Stimulated activated CD8-positive, alpha-beta memory T cell treated with anti-CD3 and anti-CD28 coated beads, Interleukin-4, amount 100 ng/mL, for 48 hours (primary cell): ENCODE measurements around the gene ZNF649.
"Not testable (repeated sequence)": the region's sequence is repeated elsewhere in the genome, so short reads cannot be mapped to it uniquely, and the experiment has no call there.

Experiments
- DNase-seq: peaks from one replicate; pipeline ENCODE4 v3.0.0-alpha.2; 2020

Gene ZNF649

DNA sequence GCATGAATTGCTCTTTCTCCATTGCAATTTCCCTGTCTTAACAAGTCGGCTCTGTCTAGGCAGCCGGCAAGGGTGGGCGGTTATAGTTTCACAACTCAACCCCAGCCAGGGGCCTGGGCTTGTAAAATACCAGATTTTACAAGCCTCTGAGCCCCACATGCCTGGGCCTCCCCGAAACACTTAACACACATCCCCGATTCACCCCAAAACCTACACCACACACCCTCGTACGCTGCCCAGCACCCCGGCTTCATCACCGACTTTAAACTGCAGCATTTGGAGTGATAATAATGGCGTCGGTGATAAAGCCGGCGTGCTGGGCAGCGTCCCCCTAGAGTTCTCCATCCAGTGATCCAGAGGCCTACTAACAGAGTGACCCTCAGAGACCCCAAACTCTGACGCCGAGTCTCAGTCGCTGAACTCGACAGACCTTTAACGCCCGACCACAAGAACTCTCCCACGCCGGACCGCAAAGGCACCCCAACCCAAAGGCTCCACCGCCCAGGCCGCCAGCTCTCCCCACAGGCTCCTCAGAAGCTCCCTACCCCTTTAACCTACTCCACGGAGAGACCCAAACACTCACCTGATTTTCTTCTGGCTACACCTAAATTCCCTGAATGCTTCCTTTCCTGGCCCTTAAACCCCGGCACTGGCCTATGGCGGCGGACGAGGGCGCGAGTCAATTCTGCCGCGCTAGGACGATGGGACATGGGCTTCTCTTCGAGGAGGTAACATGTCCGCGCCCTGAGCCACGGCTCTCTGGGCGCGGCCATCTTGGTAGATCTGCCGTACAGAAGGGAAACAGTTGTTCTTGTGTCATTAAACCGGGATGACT is at the start of gene ZNF649:
ZNF649 (minus strand) TSS at position 687 of the 835 bp plus-strand sequence. CDS start 4,910 bp downstream, outside the sequence.
- DNase-seq: peak; percentile 88

DNA sequence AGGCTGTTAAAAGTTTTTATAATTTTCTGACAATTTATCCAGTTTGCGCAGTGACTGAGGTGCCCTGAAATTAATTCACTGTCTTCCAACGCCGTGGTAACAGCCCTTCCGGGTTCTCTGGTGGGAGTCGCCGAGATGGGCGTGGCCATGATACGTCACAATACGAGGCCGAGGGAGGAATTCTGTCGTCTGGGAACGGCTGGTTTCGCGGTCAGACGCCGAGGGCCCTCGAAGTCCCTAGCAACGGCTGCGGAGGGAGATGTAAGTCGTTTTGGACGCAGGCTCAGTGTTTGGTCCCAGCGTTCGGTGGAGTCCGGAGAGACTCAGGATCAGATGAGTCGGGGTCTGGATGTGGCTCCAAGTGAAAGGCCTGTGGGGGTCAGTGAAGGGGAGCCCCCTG is 44.2 kb upstream of the ZNF649 start:
- DNase-seq: no peak

DNA sequence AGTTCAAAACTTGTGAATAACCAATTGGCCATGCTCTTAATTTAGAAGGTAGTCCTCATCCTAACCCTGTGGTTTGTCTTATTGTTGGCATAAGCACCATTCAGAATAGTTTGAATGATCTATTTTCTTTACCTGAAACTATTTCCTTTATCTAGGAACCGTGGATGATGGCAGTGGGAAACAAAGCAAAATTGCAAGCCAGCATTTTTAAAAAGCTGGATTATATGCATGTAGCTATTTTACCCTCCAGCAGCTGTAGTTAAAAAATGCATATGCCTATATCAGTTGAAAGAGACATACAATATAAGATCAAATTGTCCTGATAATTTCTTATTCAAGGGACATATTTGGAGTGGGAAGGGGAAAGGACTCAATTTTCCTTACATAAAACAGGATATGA is 41.8 kb upstream of the ZNF649 start:
- no peak for DNase-seq

DNA sequence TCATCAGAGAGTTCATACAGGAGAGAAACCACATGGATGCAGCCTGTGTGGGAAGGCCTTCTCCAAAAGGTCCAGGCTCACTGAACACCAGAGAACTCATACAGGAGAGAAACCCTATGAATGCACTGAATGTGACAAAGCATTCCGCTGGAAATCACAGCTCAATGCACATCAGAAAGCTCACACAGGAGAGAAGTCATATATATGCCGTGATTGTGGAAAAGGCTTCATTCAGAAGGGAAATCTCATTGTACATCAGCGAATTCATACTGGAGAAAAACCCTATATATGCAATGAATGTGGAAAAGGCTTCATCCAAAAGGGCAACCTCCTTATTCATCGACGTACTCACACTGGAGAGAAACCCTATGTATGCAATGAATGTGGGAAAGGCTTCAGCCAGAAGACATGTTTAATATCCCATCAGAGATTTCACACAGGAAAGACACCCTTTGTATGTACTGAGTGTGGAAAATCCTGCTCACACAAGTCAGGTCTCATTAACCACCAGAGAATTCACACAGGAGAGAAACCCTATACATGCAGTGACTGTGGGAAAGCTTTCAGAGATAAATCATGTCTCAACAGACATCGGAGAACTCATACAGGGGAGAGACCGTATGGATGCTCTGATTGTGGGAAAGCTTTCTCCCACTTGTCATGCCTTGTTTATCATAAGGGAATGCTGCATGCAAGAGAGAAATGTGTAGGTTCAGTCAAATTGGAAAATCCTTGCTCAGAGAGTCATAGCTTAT is 40.2 kb upstream of the ZNF649 start:
- DNase-seq: no peak

DNA sequence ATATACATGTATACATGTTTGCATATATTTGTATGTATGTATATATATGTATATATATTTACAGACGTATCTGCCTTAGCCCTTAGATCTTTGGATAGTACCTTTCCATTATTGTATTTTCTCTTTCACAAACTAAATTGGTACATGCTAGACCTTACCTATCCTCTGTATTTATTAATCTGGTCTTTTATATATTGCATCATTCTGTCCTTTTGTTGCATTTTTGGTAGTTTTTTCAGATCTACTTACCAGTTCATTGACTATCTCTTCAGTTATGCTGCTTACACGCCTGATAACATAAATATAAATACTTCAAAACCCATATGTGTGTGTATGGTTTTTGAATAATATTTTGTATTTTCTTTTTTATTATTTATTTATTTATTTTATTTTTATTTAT is 34.1 kb upstream of the ZNF649 start:
- DNase-seq: no peak

DNA sequence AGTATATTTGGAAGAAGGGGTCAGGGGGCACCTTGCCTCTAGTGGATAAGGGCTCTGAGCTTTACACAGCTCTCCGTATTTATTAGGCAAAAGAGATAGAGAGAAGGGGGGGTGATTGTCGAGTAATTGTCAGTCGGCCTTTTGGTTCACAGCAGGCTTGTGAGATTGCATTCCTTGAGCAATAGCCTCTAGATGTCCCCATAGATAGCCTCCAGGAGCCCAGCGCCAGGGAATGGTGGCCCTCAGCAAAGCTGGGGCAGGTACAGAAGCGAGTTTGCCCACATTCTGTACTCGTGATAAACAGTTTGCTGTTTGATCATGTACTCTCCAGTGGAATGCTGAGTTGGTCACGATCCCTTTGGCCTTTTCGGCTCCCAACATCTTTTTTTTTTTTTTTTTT is 27.1 kb upstream of the ZNF649 start:
- no peak for DNase-seq

DNA sequence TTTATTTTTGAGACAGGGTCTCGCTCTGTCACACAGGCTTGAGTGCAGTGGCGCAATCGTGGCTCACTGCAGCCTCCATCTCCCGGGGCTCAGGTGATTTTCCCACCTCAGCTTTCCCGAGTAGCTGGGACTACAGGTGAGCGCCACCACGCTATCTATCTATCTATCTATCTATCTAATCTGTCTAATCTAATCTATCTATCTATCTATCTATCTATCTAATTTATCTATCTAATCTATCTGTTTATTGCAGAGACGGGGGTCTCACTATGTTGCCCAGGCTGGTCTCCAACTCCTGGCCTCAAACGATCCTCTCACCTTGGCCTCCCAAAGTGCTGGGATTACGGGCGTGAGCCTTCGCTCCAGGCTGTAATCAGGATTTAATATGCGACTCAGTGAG is 23.0 kb upstream of the ZNF649 start:
- DNase-seq: no peak

DNA sequence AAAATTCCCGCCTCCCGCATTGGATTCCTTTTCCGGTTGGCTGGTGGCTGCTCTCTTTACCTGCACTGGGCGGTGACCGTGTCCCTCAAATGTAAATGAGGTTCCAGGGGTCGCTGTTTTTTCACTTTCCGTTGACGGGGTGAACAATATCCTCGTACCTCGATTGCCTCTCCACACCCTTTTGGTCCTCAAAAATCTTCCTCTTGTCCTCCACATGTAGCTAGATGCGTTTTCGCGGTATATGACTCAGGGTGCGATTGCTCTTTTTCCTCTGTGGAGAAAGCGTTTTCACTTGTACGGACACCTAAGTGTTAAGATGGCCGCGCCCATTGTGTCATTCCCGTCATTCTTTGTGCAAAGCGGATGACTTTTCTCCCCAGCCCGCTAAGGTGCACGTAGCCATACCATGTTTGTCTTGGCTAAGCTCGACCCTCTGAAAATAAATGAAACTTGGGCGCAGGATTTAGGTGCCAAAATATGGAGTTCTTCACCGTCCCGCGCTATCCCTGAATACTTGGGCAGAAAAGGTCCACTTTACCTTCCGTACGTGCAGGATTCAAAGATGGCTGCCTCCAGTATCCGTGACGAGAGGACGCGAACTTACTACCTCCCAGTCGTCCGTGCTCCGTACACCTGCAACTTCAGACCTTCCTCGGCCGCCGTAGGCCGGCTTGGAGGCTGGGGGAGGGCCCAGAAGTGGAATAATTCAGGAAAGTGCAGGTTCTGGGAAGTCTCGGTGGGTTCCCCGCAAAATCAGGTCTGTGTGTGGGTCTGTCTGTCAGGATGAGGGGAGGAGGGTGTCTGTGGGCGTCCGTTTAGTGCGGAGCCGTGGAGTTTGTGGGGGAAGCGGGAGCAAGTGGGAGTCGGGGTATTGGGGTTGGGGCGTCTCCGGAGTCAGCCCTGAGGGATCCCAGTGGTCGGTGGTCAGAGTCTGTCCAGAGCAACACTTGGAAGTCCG is 22.2 kb upstream of the ZNF649 start, which contains the start of gene ZNF613:
ZNF613 (plus strand) TSS at position 689 of the 958 bp plus-strand sequence. CDS start 8,749 bp downstream, outside the sequence.
- peak; percentile 86 for DNase-seq

DNA sequence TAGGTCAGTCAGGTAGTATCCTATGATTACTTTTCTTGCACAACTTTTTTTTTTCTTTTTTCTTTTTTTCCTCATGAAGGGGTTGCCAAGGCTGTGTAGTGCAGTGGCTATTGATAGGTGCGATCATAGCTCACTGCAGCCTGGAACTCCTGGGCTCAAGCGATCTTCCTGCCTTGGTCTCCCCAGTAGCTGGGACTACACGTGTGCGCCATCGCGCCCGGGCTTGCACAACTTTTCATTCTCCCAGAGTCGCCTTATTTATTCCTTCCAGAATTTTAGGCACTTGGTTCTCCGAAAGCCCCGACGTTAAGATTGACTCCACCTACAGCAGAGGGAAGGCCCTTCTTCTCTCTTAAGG is 21.6 kb upstream of the ZNF649 start:
- DNase-seq: no peak

DNA sequence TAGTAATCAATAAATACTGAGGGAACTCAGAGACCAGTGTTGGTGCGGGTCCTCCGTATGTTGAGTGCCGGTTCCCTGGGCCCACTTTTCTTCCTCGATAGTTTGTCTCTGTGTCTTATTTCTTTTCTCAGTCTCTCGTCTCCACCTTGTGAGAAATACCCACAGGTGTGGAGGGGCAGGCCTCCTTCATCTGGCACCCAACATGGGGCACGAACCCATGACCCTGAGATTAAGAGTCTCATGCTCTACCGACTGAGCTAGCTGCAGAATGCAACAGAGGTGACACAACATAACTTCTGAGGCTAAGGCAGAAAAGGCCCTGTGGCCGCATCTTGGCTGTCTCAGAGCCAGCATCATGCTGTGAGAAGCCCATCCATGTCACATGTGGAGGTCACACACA is 17.1 kb upstream of the ZNF649 start:
- peak; percentile 30 for DNase-seq

DNA sequence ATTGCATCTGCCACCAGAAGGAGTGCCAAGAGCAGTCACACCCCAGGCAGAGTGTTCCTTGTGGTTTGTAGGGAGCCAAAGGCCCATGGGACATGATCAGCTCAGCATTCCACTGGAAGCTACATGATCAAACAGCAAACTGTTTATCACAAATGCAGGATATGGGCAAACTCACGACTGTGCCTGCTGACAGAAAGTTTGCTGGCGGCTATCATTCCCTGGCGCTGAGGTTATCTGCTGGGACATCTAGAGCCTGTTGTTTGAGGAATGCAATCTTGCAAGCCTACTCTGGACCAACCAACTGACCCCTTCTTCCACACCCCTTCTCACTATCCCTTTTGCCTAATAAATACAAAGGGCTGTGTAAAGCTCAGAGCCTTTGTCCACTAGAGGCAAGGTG is 14.8 kb upstream of the ZNF649 start:
- no peak for DNase-seq

DNA sequence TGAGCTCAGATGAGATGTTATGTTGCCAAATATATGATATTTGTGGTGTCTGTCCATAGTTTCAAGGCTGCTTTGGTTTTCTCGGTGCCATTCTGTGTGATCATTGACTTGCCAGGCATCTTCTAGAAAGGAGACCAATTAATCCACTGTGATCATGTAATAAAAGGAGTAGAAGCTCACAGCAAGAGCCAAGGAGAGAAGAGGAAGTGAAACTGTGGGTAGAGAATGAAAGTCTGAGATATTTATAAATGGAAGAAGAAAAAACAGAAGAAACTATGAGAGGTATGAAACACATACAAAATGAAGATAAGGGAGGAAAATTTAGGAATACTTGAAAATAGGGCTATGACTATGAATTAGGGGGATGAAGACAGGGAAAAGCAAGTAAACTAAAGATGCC is 11.3 kb upstream of the ZNF649 start:
- DNase-seq: no peak

DNA sequence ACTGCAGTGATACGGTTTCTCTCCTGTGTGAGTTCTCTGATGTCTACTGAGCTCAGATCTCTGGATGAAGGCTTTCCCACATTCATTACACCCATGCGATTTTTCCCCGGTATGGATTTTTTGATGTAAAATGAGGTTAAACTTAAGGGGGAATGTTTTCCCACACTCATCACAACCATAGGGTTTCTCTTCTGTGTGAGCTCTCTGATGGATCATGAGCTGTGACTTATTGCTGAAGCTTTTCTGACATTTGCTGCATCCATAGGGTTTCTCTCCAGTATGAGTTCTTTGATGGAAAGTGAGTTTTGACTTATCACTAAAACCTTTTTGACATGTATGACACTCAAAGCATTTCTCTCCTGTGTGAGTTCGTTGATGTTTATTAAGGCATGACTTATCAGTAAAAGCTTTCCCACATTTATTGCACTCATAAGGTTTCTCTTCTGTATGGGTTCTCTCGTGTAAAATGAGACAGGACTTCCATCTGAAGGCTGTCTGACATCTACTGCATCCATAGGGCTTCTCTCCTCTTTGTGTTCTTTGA is 10.6 kb upstream of the ZNF649 start:
- DNase-seq: no peak

DNA sequence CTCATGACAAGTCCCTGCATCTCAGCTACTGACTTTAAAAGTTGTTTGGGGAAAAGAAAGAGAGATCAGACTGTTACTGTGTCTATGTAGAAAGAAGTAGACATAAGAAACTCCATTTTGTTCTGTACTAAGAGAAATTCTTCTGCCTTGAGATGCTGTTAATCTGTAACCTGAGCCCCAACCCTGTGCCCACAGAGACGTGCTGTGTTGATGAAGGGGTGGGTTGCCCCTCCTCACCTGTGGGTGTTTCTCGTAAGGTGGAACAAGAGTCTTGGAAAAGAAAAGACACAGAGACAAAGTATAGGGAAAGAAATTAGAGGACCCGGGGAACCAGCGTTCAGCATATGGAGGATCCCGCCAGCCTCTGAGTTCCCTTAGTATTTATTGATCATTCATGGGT is 3.2 kb upstream of the ZNF649 start:
- DNase-seq: not testable (repeated sequence)

DNA sequence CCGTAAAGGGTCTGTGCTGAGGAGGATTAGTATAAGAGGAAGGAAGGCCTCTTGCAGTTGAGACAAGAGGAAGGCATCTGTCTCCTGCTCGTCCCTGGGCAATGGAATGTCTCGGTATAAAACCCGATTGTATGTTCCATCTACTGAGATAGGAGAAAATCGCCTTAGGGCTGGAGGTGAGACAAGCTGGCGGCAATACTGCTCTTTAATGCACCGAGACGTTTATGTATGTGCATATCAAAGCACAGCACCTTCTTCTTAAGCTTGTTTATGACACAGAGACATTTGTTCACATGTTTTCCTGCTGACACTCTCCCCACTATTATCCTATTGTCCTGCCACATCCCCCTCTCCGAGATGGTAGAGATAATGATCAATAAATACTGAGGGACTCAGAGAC is 1.3 kb upstream of the ZNF649 start:
- DNase-seq: not testable (repeated sequence)

DNA sequence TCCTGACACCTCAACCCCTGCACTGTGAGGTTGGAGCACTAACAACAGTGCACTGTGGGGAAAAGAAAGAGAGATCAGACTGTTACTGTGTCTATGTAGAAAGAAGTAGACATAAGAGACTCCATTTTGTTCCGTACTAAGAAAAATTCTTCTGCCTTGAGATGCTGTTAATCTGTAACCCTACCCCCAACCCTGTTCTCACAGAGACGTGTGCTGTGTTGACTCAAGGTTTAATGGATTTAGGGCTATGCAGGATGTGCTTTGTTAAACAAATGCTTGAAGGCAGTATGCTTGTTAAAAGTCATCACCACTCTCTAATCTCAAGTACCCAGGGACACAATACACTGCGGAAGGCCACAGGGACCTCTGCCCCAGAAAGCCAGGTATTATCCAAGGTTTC is 822 bp upstream of the ZNF649 start:
- not testable (repeated sequence) for DNase-seq

DNA sequence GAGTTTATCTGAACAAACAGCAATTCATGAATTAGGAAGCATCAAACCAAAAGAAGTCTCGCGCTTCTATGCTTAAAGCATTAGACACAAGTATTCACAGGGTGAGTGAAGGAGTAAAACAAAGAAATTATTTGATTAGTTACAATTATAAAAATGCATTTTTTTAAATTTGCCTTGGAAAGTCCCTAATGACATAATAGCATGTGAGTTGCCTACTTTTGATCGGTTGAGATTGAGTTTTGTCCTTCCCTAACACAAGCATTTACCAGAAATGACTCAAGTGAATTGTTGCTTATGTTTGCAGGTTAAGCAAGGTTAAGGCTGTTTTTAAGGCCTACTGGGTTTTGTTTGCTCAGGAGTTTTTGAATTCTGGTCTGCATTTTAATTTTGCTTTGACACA is 389 bp upstream of the ZNF649 start:
- no peak for DNase-seq

DNA sequence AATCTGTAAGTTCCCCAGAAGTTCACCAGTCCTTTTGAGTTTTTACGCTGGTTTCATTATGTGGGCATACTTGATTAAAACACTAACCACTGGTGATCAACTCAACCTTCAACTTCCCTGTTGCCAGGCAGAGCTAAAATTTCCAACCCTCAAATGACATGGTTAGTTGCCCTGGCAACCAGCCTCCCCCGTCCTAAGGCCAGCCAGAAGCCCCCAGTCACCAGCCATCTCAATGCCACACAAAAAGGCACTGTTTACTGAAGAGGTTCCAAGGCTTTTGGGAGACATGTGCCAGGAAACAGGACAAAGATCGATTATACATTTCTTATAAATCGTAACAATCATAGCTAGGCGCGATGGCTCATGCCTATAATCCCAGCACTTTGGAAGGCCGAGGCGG is 1.6 kb downstream of the ZNF649 start:
- DNase-seq: no peak

DNA sequence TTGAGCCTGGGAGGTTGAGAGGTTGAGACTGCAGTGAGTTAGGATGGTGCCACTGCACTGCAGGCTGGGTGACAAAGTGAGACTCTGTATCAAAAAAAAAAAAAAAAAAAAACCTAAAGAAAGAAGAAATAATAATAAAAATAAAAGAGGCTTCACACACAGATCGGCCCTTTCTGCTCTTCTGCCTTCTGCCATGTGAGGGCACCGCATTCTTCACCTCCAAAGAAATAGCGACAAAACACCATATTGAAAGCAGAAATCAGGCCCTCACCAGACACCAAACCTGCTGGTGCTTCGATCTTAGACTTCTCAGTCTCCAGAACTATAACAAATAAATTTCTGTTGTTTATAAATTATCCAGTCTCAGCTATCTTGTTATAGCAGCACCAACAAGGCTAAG is 3.0 kb downstream of the ZNF649 start:
- no peak for DNase-seq

DNA sequence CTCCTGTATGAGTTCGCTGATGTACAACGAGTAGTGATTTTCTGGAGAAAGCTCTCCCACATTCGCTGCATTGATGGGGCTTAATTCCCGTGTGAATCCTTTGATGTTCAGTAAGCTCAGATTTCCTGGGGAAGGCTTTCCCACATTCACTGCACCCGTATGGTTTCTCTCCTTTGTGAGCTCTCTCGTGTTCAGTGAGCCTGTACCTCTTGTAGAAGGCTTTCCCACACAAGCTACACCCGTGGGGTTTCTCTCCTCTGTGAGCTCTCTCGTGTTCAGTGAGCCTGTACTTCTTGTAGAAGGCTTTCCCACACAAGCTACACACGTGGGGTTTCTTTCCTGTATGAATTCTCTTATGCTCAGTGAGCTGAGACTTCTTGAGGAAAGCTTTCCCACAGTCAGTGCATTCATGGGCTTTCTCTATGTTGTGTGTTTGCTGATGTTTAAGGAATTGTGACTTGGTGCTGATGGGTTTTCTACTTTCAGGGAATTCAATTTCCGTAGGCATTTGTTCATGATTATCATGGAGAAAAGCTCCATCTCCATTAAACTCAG is 13.5 kb downstream of the ZNF649 start:
- DNase-seq: no peak

DNA sequence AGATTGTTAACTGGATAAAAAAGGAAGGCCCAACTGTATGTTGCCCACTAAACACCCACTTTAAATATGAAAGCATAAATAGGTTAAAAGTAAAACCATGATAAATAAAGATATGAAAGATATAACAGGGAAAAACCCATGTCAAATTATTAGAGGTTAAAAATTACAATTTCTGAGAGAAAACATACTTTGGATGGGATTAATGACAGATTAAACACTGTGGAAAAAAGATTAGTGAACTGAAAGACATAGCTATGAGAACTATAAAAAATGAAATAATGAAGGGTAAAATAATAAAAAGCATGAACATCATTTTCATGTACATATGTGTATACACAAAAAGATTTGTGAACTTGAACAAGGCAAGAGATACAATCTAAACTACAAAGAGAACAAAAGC is 14.9 kb downstream of the ZNF649 start:
- DNase-seq: no peak
